Astrocyte of the spinal cord (primary cell): ENCODE results near the gene SPSB3.

Experiments
- DNase-seq: peaks from one replicate; pipeline ENCODE4 v3.0.0; 2011; ENCODE audit warnings: low read depth, low spot score
- H3K4me3 ChIP-seq: 2 replicates; pipeline ENCODE4 v1.5.1; 2011; ENCODE audit warnings: low read depth, mild to moderate bottlenecking, low read length, moderate library complexity
- CTCF ChIP-seq: IDR thresholded peaks from 2 replicates; pipeline ENCODE4 v1.5.1; 2012; ENCODE audit warnings: low read depth, mild to moderate bottlenecking, low read length, inconsistent platforms
- in situ Hi-C: cut with HindIII; loops from 2 replicates; pipeline ENCODE4 v1.10.0; 2017; ENCODE audit warnings: low sequenced_read_pairs

The SPSB3 gene

DNA sequence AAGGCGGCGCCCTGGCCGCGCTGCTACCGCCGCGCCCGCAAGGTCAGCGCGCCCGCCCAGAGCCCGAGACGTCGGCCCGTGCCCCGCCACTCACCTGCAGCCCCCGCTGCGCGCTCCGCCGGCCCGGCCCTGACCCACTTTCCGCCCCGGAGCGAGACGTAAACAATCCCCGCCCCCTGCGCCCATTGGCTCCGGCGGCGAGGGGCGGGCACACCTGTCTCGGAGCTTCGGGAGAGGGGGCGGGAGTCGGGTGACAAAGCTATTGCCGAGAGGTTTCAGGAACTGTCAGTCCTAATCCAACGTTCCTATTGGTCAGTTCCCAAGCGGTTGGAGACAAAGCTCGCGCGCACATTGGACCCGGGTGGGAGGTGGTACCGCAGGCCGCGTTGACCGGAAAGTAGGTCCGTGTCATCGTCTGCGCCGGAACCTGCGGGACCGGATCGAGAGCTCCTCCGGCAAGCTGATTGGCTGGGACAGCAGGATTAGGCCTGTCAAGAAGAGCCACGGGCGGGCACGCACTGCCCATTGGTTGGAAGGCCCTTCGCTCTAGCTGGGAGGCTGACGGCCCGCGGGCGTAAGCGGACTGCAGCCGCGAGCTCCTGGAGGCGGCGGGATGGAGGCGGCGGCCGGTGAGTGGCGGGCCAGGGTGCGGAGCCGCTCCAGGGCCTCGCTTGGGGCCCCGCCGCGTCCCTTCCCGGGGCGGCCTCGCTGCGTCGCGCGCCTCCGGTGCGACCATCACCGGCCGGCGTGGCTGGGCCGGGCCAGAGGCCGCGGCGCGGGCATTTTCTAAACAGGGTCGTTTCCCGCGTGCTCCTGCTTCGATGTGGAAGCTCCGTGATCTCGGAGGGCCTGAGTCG lies at the start of gene SPSB3, which contains the start of gene NUBP2:
Gene SPSB3 (minus strand): TSS at position 164 of the 857 bp plus-strand sequence. CDS start 1,088 bp downstream, outside the sequence.
Gene NUBP2 (plus strand): TSS at position 553 of the 857 bp plus-strand sequence. CDS start 61 bp downstream, at position 614.
- no peak for TF ChIP-seq CTCF
- DNase-seq = peak; percentile 100
- peak within 1 kb of the TSS; percentile 89 for H3K4me3 ChIP-seq
- in situ Hi-C loops = no loop called here

- H3K4me3 ChIP-seq = no peak overlapping the region
- DNase-seq = no peak
- in situ Hi-C loops = no loop called here
- no peak for TF ChIP-seq CTCF
These were observed 49.1 kb upstream of the SPSB3 start for GRCh38 chr16:1831186-1832075.

DNA sequence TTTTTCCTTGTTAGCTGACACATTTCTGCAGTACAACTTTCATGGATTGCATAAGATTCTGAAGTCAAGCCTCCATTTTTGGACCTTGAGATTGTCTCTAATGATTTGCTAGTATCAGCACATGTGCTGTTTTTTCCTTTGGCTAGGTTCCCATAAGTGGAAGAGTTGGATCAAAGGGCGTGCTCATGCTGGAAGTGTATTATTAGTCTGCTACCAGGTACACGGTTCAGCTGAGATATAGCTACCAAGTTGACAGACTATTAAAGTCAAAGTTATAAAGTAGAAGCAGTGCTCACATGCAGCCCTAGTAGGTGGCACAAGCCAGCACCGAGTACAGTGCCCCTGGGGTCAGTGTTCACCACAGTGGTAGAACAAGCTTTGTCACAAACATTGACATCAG lies 47.8 kb upstream of the SPSB3 start:
- TF ChIP-seq CTCF = no peak
- H3K4me3 ChIP-seq = no peak overlapping the region
- in situ Hi-C loops = no loop called here
- no peak for DNase-seq

DNA sequence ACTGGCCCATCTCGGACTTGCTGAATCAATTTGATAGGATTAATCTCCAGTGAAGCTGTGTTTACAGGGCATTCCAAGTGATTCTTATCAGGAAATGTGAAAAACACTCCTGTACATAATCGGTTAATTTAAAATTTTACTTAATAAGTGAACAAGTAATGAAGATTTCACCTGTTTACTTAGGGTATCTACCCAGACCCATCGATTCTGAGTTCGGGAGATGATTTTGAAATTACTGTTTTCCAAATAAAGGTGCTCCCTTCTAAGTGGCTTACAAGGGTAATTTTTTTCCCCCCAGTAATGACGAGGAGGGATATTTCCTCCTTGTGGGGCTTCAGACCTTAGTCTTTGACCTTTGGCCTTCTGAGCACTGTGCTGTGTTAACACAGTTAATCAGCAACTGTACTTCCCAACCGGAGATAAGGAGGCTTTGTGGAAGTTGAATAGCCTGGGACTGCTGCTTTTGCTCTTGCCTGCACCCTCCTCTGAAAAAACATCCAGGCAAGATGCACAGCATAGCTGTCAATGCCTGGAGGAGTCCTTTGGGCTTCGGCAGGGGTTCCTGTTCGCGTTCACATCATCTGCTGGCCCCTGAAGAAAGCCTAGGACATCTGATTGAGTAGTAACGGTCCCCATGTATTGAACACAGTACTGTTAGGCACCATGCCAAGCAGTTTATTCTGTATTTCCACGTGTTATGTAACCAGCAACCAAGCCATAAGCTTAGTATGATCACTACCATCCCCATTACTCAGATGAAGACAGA lies 46.5 kb upstream of the SPSB3 start:
- no peak for TF ChIP-seq CTCF

DNA sequence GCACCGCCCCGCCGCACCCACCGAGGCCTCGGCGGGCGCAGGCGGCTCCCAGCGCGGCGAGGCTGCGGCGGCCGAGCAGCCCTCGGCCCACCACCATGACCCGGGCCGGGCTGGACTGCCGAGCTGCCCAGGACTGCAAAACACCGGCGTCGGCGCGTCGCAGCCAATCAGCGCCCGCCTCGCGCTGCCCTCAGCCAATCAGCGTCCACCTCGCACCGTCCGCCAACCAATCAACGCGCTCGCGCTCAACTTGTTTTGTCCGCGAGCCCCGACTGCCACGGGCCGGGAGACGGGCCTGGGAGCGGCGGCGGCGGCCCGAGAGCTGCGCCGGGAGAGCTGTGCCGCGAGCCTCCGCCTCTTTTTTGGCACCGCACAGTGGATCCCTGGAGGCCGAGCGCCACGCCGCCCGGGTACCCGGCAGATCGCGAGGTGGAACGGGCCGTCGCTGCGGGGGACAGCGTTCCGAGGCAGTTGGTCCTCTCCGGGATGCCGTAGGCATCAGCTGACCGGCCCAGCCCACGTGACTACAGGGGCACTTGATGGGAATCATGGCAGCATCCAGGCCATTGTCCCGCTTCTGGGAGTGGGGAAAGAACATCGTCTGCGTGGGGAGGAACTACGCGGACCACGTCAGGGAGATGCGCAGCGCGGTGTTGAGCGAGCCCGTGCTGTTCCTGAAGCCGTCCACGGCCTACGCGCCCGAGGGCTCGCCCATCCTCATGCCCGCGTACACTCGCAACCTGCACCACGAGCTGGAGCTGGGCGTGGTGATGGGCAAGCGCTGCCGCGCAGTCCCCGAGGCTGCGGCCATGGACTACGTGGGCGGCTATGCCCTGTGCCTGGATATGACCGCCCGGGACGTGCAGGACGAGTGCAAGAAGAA lies 44.6 kb upstream of the SPSB3 start, which contains the start of the genes FAHD1 and HAGH:
Gene FAHD1 (plus strand): TSS at position 516 of the 883 bp plus-strand sequence. CDS start 33 bp downstream, at position 549.
Gene HAGH (minus strand): TSS at position 135 of the 883 bp plus-strand sequence. CDS start 38 bp downstream, at position 97.
- in situ Hi-C loops = no loop called here
- DNase-seq = peak; percentile 97
- H3K4me3 ChIP-seq = peak within 1 kb of the TSS; percentile 89
- TF ChIP-seq CTCF = no peak

More for the DNA sequence above, 46.5 kb upstream of the SPSB3 start:
- H3K4me3 ChIP-seq = no peak overlapping the region
- in situ Hi-C loops = no loop called here
- no peak for DNase-seq
